ENCODE results near the gene HADHB.

DNA sequence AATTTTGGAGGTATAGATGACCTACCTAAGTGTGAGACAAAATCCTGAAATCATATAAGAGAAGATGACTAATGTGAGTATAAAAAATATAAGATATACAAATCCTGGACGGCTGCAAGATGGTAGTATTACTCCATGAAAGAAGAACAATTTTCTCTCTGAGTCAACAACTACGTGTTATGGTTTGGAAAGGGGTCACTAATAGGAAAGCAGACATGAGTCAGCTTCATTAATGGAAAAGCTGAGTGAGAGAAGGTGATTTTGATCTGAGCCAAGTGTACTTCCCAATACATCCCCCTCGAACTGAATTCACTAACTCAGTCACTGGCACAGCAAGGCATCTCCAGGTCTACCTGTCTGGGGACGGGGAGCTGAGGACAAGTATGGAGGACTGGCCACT lies 81.1 kb downstream of the HADHB start:
- TF ChIP-seq ASH2L (IDR thresholded peaks at IDR 0.05; ENCODE audit: borderline replicate concordance, low read depth) (no peak), ZBED1 (IDR thresholded peaks at IDR 0.05; ENCODE audit: borderline replicate concordance) (no peak), NFYA (IDR thresholded peaks at IDR 0.05; ENCODE audit: borderline replicate concordance, low read depth, low read length) (no peak), SMARCA5 (IDR thresholded peaks at IDR 0.05) (no peak), SREBF2 (IDR thresholded peaks at IDR 0.05; ENCODE audit: low read length) (no peak), KAT2A (conservative IDR thresholded peaks at IDR 0.05; ENCODE audit: control insufficient read depth, low read depth, low read length) (no peak), TCF7 (IDR thresholded peaks at IDR 0.05; ENCODE audit: borderline replicate concordance) (no peak), POLR2AphosphoS5 (IDR thresholded peaks at IDR 0.05; ENCODE audit: low read length) (no peak), CBX5 (IDR thresholded peaks at IDR 0.05; ENCODE audit: low read depth) (no peak), RELA (IDR thresholded peaks at IDR 0.05; ENCODE audit: borderline replicate concordance, partially characterized antibody) (no peak)
- TF ChIP-seq, protein P1, sequence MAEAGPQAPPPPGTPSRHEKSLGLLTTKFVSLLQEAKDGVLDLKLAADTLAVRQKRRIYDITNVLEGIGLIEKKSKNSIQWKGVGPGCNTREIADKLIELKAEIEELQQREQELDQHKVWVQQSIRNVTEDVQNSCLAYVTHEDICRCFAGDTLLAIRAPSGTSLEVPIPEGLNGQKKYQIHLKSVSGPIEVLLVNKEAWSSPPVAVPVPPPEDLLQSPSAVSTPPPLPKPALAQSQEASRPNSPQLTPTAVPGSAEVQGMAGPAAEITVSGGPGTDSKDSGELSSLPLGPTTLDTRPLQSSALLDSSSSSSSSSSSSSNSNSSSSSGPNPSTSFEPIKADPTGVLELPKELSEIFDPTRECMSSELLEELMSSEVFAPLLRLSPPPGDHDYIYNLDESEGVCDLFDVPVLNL (IDR thresholded peaks at IDR 0.05; ENCODE audit: low read depth, low read length), result no peak
- TF ChIP-seq, protein P2, sequence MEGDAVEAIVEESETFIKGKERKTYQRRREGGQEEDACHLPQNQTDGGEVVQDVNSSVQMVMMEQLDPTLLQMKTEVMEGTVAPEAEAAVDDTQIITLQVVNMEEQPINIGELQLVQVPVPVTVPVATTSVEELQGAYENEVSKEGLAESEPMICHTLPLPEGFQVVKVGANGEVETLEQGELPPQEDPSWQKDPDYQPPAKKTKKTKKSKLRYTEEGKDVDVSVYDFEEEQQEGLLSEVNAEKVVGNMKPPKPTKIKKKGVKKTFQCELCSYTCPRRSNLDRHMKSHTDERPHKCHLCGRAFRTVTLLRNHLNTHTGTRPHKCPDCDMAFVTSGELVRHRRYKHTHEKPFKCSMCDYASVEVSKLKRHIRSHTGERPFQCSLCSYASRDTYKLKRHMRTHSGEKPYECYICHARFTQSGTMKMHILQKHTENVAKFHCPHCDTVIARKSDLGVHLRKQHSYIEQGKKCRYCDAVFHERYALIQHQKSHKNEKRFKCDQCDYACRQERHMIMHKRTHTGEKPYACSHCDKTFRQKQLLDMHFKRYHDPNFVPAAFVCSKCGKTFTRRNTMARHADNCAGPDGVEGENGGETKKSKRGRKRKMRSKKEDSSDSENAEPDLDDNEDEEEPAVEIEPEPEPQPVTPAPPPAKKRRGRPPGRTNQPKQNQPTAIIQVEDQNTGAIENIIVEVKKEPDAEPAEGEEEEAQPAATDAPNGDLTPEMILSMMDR (IDR thresholded peaks at IDR 0.05 in 2 of 3, conservative IDR thresholded peaks at IDR 0.05 in 1 of 3; ENCODE audit: control insufficient read depth in 2 of 3, extremely low read depth in 1 of 3, insufficient read depth in 1 of 3, low read depth in 3 of 3, low read length in 3 of 3), result no peak
